Breast epithelium (tissue), 4 donors: ENCODE data around the gene SPN. TPM values are rescaled to one million over a fixed set of nuclear protein-coding genes. Genes with fewer than 3 reads are reported as not detected.
A peak's percentile ranks its signal among the peaks of the same experiment; 100 is the strongest.

Source experiments
- DNase-seq, 2 donors: peaks; one replicate each; pipeline ENCODE4 v3.0.0-alpha.2; 2019; ENCODE audit warnings: low spot score in 2 of 2
- H3K27ac ChIP-seq, 2 donors: fragments of 200-600 bp; sonication (generic) in 1 of 2; one replicate each; pipeline ENCODE4 v1.5.1; 2016 to 2019; ENCODE audit warnings: mild to moderate bottlenecking in 1 of 2
- H3K27me3 ChIP-seq, 2 donors: fragments of 200-600 bp; sonication (generic) in 1 of 2; one replicate each; pipeline versions ENCODE4 v1.5.1 to v1.6.0; 2017 to 2019; ENCODE audit warnings: control low read depth in 1 of 2, mild to moderate bottlenecking in 1 of 2
- H3K36me3 ChIP-seq: fragments of 200-600 bp; one replicate; pipeline ENCODE4 v1.5.1; 2019
- H3K4me1 ChIP-seq, 2 donors: fragments of 200-600 bp; sonication (generic); one replicate each; pipeline ENCODE4 v1.5.1; 2016 to 2019; ENCODE audit warnings: control low read depth in 1 of 2
- H3K4me3 ChIP-seq, 3 donors: fragments of 200-600 bp; sonication (generic); 1 replicate in 2 of 3; 2 replicates in 1 of 3; pipeline ENCODE4 v1.5.1; 2016 to 2019; ENCODE audit warnings: mild to moderate bottlenecking in 3 of 3, moderate library complexity in 2 of 3
- H3K9me3 ChIP-seq, 2 donors: fragments of 200-600 bp; sonication (generic) in 1 of 2; one replicate each; pipeline ENCODE4 v1.5.1; 2016 to 2019; ENCODE audit warnings: control low read depth in 1 of 2
- POLR2A ChIP-seq: fragments of 450-650 bp; IDR thresholded peaks from one replicate; pipeline ENCODE4 v1.6.1; 2016; ENCODE audit warnings: antibody characterized with exemption, mild to moderate bottlenecking, moderate library complexity
- POLR2AphosphoS5 ChIP-seq, 3 donors: sonication (generic); formaldehyde crosslinking; IDR thresholded peaks; one replicate each; pipeline ENCODE4 v1.6.1; 2017; ENCODE audit warnings: antibody characterized with exemption in 3 of 3
- intact Hi-C: fragments of 100-400 bp; cut with DNase I; formaldehyde crosslinking; loops from one replicate; pipeline ENCODE4 v1.15.1; 2023; ENCODE audit warnings: low total_unique reads
- total RNA-seq, 3 donors: library from RNA; depleted of rRNA; stranded (reverse); fragments of >200 nt; gene quantifications; one replicate each; pipeline ENCODE4 v1.1.0, GENCODE V29; 2016
- TF ChIP-seq, protein P1 (sequence below), 3 donors: fragments of 450-650 bp; IDR thresholded peaks; one replicate each; pipeline ENCODE4 v1.5.1; 2016 to 2017; ENCODE audit warnings: antibody characterized with exemption in 3 of 3, mild to moderate bottlenecking in 3 of 3, moderate library complexity in 3 of 3

The SPN gene
- total RNA-seq, 3 donors from 2014 or later = 1.4 to 5.1 (median 2.3) TPM

DNA sequence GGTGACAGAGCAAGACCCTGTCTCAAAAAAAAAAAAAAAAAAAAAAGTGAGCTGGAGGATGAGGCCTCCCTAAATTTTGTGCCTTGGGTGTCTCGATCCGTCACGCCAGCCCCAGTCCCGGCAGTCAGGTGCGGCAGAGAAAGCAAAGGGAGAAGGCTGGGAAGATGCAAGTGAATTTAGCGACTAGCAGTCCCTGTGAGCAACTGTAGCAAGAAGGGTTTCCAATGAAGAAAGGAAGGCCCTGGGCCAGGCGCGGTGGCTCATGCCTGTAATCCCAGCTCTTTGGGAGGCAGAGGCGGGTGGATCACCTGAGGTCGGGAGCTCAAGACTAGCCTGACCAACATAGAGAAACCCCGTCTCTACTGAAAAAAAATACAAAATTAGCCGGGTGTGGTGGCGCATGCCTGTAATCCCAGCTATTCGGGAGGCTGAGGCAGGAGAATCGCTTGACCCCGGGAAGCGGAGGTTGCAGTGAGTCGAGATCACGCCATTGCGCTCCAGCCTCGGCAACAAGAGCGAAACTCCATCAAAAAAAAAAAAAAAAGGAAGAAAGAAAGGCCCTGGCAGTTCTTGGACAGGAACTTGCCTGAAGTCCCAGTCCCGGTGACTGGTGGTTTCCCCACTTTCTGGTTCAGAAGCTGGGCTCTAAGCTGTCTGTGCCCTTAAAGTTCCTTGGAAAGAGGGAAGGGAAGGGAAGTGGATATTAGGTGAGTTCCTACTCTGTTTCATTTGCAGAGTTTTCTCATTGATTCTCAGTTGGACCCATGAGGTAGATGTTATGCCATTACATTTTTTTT lies 14.1 kb downstream of the SPN start:
- Histone ChIP-seq H3K27me3 (no peaks in the 10 kb centered on the region), H3K27ac (no peak overlapping the region), H3K36me3 (no peaks in the 10 kb centered on the region), H3K4me1 (no peaks in the 10 kb centered on the region), H3K4me3 (no peak overlapping the region), H3K9me3 (no peaks in the 10 kb centered on the region)
- intact Hi-C loops = no loop called here
- TF ChIP-seq, protein P1, sequence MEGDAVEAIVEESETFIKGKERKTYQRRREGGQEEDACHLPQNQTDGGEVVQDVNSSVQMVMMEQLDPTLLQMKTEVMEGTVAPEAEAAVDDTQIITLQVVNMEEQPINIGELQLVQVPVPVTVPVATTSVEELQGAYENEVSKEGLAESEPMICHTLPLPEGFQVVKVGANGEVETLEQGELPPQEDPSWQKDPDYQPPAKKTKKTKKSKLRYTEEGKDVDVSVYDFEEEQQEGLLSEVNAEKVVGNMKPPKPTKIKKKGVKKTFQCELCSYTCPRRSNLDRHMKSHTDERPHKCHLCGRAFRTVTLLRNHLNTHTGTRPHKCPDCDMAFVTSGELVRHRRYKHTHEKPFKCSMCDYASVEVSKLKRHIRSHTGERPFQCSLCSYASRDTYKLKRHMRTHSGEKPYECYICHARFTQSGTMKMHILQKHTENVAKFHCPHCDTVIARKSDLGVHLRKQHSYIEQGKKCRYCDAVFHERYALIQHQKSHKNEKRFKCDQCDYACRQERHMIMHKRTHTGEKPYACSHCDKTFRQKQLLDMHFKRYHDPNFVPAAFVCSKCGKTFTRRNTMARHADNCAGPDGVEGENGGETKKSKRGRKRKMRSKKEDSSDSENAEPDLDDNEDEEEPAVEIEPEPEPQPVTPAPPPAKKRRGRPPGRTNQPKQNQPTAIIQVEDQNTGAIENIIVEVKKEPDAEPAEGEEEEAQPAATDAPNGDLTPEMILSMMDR (IDR thresholded peaks at IDR 0.05) = no peak
- TF ChIP-seq POLR2AphosphoS5 (IDR thresholded peaks at IDR 0.05) (no peak), POLR2A (no peak)
- DNase-seq = no peak

DNA sequence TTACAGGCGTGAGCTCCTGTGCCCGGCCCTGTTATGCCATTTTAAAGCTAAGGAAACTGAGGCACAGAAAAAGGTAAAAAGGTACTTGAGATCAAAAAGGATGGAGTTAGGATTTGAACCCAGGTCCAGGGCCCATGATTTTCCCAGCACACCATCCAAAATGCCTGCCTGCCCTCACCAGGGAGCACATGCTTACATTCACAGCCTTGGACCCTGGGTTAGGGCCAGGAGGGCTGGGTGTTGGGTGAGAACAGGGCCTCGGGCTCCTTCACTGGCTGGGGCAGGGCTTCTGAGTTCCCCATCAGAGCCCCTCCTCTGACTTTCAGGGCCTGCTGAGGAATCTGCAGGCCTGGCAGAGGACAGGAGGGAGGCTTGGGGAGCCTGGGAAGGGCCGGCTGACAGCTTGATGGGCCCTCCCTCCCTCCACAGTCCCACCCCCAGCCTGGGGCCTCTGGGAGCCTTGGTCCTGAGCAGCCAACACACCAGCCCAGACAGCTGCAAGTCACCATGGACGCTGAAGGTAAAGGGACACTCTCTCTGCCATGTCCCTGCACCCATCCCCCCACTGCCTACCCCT lies 15.7 kb downstream of the SPN start, which contains the start of gene QPRT:
TSS of gene QPRT (plus strand) at position 490 of the 577 bp plus-strand sequence. CDS start at position 508, 18 bp downstream.
- intact Hi-C loops = no loop called here
- Histone ChIP-seq H3K4me3 (peak within 1 kb of the TSS in 2 of 3 donors; percentile 45 to 58), H3K4me1 (no peaks in the 10 kb centered on the region), H3K27me3 (no peaks in the 10 kb centered on the region), H3K36me3 (no peaks in the 10 kb centered on the region), H3K27ac (peak within 1 kb of the TSS in 1 of 2 donors; percentile 67), H3K9me3 (no peaks in the 10 kb centered on the region)
- no peak for DNase-seq
- TF ChIP-seq, protein P1 (IDR thresholded peaks at IDR 0.05) = no peak
- no peak for TF ChIP-seq POLR2AphosphoS5 (IDR thresholded peaks at IDR 0.05)
- TF ChIP-seq POLR2A = no peak

DNA sequence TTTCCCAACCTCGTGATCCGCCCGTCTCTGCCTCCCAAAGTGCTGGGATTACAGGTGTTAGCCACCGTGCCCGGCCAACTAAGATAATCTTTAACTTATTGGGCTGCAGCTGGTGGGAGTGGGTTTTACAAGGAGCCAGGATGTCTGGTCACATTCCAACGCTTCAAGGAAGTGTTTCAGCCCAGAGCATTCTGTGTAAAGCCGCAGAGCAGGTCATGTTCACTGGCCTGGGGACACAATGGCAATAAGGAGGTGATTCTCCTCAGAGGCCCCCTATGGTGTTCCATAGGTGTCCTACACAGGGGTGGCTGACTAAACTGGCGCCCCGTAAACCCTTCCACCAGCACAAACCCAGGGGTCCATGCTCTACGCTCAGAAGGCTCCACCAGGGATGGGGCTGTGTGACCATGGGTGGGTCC lies 17.1 kb downstream of the SPN start:
- intact Hi-C loops = no loop called here
- no peaks in the 10 kb centered on the region for H3K4me1 ChIP-seq
- TF ChIP-seq POLR2AphosphoS5 (IDR thresholded peaks at IDR 0.05) (no peak), POLR2A (no peak)
- TF ChIP-seq, protein P1 (IDR thresholded peaks at IDR 0.05) = no peak
- peak overlapping the region in 2 of 3 donors; percentile 45 to 58 for H3K4me3 ChIP-seq
- no peak overlapping the region for H3K27ac ChIP-seq
- no peaks in the 10 kb centered on the region for H3K36me3 ChIP-seq
- no peak for DNase-seq
- H3K9me3 ChIP-seq = no peaks in the 10 kb centered on the region
- no peaks in the 10 kb centered on the region for H3K27me3 ChIP-seq

DNA sequence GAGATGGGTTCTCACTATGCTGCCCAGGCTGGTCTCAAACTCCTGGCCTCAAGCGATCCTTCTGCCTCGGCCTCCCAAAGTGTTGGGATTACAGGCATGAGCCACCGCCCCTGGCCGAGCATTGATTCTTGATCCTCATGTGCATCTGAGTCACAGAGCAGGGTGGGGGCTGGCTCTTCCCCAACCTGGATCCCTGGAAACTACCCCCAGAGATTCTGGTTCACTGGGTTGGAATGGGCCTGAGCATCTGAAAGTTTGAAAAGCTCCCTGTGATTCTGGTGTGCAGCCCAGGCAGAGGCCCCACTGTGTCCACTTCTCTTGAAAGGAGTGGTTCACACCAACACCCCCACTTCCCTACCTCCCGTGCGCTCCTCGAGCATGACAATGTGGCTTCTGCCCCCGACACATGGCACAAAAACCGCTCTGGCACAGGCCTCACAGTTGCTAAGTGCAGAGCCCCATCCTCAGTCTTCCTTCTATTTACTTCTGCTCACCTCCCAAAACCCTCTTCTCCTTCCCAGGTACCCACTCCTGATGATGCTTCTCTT lies 20.6 kb downstream of the SPN start:
- intact Hi-C loops = no loop called here
- H3K4me3 ChIP-seq = no peak overlapping the region
- H3K4me1 ChIP-seq = no peaks in the 10 kb centered on the region
- no peak for DNase-seq
- no peaks in the 10 kb centered on the region for H3K9me3 ChIP-seq
- no peak for TF ChIP-seq POLR2AphosphoS5 (IDR thresholded peaks at IDR 0.05)
- TF ChIP-seq POLR2A = no peak
- TF ChIP-seq, protein P1 (IDR thresholded peaks at IDR 0.05) = no peak
- no peak overlapping the region for H3K27ac ChIP-seq
- no peaks in the 10 kb centered on the region for H3K27me3 ChIP-seq
- no peaks in the 10 kb centered on the region for H3K36me3 ChIP-seq

DNA sequence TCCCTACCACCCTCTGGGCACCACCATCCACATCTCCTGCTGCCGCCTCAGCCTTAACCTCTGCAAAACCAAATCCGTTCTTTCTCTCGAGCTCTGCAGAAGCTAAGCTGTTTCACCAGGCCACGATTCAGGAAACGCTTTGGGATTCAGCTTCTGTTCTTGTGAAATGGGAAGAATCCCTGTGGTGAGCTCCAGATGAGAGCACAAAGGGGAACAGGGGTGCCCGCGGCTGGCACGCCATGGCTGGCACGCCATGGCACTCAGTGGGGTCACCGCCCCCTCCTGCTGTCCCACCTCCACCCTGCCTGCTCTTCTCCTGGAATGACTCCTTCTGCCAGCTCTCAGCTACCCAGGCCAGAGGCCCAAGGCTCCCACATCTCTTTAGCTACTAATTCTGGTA lies 21.6 kb downstream of the SPN start:
- no peak for DNase-seq

More for the DNA sequence above, 21.6 kb downstream of the SPN start:
- H3K9me3 ChIP-seq = no peaks in the 10 kb centered on the region
- no peak overlapping the region for H3K4me3 ChIP-seq
- no peak for TF ChIP-seq POLR2AphosphoS5 (IDR thresholded peaks at IDR 0.05)
- TF ChIP-seq POLR2A = no peak
- TF ChIP-seq, protein P1 (IDR thresholded peaks at IDR 0.05) = no peak
- no peak overlapping the region for H3K27ac ChIP-seq
- no peaks in the 10 kb centered on the region for H3K27me3 ChIP-seq
- no peaks in the 10 kb centered on the region for H3K36me3 ChIP-seq
- intact Hi-C loops = no loop called here
- no peaks in the 10 kb centered on the region for H3K4me1 ChIP-seq
